ENCODE measurements around the gene CHRM4. TPM values are rescaled to one million over a fixed set of nuclear protein-coding genes. Genes with fewer than 3 reads are reported as not detected.

Gene CHRM4
- total and polyA plus RNA-seq, 2 of the 13 experiments (the other 11 are each of a cell fraction or from before 2014, with no cell fraction given), result 0.13 to 0.21 TPM

DNA sequence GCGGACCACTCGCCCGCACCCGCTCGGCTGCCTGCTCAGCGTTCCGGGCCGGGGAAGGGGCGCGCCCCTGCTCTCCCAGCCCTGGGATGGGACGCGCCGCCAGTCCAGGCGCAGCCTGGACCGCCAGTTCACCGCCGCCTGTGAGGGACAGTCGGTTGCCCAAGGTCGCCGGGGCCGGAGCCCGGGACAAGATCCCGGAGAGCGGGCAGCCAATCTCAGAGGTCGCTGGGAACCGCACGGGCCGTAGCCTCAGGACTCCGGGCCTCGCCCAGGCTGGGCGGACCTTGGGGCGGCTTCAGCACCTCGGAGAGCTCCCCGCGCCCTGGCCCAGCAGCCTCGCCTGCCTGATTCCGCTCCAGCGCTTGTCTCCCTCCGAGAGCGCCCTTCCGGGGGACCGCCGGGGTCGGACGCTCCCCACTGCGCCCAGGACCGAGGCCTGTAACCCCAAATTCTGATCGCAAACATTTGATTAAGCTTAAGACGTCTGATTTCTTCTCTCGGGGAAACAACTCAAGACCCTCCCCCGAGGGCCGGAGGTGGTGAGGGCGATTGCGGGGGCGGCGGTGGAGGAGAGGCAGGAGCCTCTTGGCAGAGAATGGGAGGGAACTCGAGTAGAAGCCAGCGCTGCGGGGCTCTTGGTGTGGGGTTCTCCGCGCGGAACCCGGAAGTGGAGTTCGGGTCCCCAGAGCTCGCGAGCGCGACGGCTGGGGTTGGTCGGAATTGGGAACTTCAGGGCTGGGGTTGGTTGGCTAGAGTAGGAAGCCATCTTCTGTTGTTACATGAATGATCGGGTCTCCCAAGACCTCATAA lies 1.1 kb upstream of the CHRM4 start (continued):
- TF ChIP-seq RAD21 (CRISPR knock-in tag; IDR thresholded peaks at IDR 0.05), result 0 out of 2 replicates have a peak, but pooled peaks have one; percentile 39
- TF ChIP-seq, protein P1, sequence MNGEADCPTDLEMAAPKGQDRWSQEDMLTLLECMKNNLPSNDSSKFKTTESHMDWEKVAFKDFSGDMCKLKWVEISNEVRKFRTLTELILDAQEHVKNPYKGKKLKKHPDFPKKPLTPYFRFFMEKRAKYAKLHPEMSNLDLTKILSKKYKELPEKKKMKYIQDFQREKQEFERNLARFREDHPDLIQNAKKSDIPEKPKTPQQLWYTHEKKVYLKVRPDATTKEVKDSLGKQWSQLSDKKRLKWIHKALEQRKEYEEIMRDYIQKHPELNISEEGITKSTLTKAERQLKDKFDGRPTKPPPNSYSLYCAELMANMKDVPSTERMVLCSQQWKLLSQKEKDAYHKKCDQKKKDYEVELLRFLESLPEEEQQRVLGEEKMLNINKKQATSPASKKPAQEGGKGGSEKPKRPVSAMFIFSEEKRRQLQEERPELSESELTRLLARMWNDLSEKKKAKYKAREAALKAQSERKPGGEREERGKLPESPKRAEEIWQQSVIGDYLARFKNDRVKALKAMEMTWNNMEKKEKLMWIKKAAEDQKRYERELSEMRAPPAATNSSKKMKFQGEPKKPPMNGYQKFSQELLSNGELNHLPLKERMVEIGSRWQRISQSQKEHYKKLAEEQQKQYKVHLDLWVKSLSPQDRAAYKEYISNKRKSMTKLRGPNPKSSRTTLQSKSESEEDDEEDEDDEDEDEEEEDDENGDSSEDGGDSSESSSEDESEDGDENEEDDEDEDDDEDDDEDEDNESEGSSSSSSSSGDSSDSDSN (CRISPR knock-in tag; IDR thresholded peaks at IDR 0.05), result peak; percentile 98
- peak; percentile 93 for TF ChIP-seq ZNF335 (CRISPR knock-in tag; IDR thresholded peaks at IDR 0.05)
- TF ChIP-seq, protein P2, sequence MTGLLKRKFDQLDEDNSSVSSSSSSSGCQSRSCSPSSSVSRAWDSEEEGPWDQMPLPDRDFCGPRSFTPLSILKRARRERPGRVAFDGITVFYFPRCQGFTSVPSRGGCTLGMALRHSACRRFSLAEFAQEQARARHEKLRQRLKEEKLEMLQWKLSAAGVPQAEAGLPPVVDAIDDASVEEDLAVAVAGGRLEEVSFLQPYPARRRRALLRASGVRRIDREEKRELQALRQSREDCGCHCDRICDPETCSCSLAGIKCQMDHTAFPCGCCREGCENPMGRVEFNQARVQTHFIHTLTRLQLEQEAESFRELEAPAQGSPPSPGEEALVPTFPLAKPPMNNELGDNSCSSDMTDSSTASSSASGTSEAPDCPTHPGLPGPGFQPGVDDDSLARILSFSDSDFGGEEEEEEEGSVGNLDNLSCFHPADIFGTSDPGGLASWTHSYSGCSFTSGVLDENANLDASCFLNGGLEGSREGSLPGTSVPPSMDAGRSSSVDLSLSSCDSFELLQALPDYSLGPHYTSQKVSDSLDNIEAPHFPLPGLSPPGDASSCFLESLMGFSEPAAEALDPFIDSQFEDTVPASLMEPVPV (CRISPR knock-in tag; IDR thresholded peaks at IDR 0.05), result peak; percentile 91; the same call in 1 of the 2 replicates
- TF ChIP-seq, protein P3, sequence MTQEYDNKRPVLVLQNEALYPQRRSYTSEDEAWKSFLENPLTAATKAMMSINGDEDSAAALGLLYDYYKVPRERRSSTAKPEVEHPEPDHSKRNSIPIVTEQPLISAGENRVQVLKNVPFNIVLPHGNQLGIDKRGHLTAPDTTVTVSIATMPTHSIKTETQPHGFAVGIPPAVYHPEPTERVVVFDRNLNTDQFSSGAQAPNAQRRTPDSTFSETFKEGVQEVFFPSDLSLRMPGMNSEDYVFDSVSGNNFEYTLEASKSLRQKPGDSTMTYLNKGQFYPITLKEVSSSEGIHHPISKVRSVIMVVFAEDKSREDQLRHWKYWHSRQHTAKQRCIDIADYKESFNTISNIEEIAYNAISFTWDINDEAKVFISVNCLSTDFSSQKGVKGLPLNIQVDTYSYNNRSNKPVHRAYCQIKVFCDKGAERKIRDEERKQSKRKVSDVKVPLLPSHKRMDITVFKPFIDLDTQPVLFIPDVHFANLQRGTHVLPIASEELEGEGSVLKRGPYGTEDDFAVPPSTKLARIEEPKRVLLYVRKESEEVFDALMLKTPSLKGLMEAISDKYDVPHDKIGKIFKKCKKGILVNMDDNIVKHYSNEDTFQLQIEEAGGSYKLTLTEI (CRISPR knock-in tag; conservative IDR thresholded peaks at IDR 0.05), result no peak
- TF ChIP-seq NKX3-1 (CRISPR knock-in tag; IDR thresholded peaks at IDR 0.05), result peak; percentile 99
- TF ChIP-seq ZNF83 (CRISPR knock-in tag; IDR thresholded peaks at IDR 0.05; ENCODE audit: borderline replicate concordance), result peak; percentile 97
- TF ChIP-seq SIN3A (IDR thresholded peaks at IDR 0.05; ENCODE audit: borderline replicate concordance, low read depth, low read length), result peak; percentile 99
- TF ChIP-seq, protein P4, sequence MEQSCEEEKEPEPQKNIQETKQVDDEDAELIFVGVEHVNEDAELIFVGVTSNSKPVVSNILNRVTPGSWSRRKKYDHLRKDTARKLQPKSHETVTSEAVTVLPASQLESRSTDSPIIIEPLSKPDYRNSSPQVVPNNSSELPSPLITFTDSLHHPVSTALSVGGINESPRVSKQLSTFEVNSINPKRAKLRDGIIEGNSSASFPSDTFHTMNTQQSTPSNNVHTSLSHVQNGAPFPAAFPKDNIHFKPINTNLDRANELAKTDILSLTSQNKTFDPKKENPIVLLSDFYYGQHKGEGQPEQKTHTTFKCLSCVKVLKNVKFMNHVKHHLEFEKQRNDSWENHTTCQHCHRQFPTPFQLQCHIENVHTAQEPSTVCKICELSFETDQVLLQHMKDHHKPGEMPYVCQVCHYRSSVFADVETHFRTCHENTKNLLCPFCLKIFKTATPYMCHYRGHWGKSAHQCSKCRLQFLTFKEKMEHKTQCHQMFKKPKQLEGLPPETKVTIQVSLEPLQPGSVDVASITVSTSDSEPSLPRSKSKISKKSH (CRISPR knock-in tag; IDR thresholded peaks at IDR 0.05; ENCODE audit: borderline replicate concordance), result peak; percentile 95
- peak; percentile 97 for TF ChIP-seq KDM3A (CRISPR knock-in tag; IDR thresholded peaks at IDR 0.05; ENCODE audit: low read depth)
- TF ChIP-seq REPIN1 (CRISPR knock-in tag; IDR thresholded peaks at IDR 0.05; ENCODE audit: borderline replicate concordance, low read depth), result peak; percentile 90; the same call in 1 of the 2 replicates
- TF ChIP-seq ZFP36L2 (CRISPR knock-in tag; IDR thresholded peaks at IDR 0.05), result peak; percentile 92; the same call in 1 of the 2 replicates
- TF ChIP-seq, protein P5, sequence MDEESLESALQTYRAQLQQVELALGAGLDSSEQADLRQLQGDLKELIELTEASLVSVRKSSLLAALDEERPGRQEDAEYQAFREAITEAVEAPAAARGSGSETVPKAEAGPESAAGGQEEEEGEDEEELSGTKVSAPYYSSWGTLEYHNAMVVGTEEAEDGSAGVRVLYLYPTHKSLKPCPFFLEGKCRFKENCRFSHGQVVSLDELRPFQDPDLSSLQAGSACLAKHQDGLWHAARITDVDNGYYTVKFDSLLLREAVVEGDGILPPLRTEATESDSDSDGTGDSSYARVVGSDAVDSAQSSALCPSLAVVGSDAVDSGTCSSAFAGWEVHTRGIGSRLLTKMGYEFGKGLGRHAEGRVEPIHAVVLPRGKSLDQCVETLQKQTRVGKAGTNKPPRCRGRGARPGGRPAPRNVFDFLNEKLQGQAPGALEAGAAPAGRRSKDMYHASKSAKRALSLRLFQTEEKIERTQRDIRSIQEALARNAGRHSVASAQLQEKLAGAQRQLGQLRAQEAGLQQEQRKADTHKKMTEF (CRISPR knock-in tag; IDR thresholded peaks at IDR 0.05), result peak; percentile 96
- 0 out of 2 replicates have a peak, but pooled peaks have one; percentile 64 for TF ChIP-seq ZNF567 (CRISPR knock-in tag; IDR thresholded peaks at IDR 0.05; ENCODE audit: borderline replicate concordance)
- no peak for TF ChIP-seq POLR2AphosphoS5 (IDR thresholded peaks at IDR 0.05; ENCODE audit: low read depth, low read length)
- TF ChIP-seq PPARG (CRISPR knock-in tag; conservative IDR thresholded peaks at IDR 0.05), result peak; percentile 75
- TF ChIP-seq, protein P6, sequence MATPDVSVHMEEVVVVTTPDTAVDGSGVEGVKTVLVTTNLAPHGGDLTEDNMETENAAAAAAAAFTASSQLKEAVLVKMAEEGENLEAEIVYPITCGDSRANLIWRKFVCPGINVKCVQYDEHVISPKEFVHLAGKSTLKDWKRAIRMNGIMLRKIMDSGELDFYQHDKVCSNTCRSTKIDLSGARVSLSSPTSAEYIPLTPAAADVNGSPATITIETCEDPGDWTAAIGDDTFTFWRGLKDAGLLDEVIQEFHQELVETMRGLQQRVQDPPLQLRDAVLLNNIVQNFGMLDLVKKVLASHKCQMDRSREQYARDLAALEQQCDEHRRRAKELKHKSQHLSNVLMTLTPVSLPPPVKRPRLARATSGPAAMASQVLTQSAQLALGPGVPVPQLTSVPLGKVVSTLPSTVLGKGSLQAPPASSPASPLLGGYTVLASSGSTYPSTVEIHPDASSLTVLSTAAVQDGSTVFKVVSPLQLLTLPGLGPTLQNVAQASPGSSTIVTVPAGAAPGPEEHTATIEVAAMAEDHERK (CRISPR knock-in tag; IDR thresholded peaks at IDR 0.05; ENCODE audit: low read depth), result no peak
